Muscle of leg (tissue), 11 donors: Measurements from ENCODE around the gene BHLHE23. TPM values are rescaled to one million over a fixed set of nuclear protein-coding genes. Genes with fewer than 3 reads are reported as not detected.

Source experiments
- DNase-seq: peaks from one replicate; pipeline ENCODE4 v3.0.0; 2013
- H3K27ac ChIP-seq: one replicate; pipeline ENCODE4 v1.5.1; 2013; ENCODE audit warnings: mild to moderate bottlenecking, low read length, control low read depth
- H3K27me3 ChIP-seq: one replicate; pipeline ENCODE4 v1.6.1; 2013; ENCODE audit warnings: low read length; ENCODE audit not compliant: control insufficient read depth, insufficient read depth
- H3K36me3 ChIP-seq: one replicate; pipeline ENCODE4 v1.6.1; 2013; ENCODE audit warnings: low read length; ENCODE audit not compliant: control insufficient read depth, insufficient read depth
- H3K4me1 ChIP-seq: one replicate; pipeline ENCODE4 v1.6.1; 2013; ENCODE audit warnings: low read length; ENCODE audit not compliant: control insufficient read depth, insufficient read depth
- H3K4me3 ChIP-seq: one replicate; pipeline ENCODE4 v1.5.1; 2013; ENCODE audit warnings: low read length, control low read depth
- H3K9me3 ChIP-seq: replicated peaks from 2 replicates; pipeline ENCODE4 v1.6.1; 2013; ENCODE audit warnings: low read depth, low read length; ENCODE audit not compliant: control insufficient read depth
- WGBS: methylation state at CpG from one replicate; pipeline ENCODE4 v1.1.5; 2013; ENCODE audit warnings: missing lambda C conversion rate; ENCODE audit not compliant: insufficient coverage; 5-methylcytosine and 5-hydroxymethylcytosine counted together
- polyA plus RNA-seq, 8 donors: library from polyadenylated mRNA; unstranded; fragments of 120-200 nt; gene quantifications; one replicate each; pipeline versions ENCODE4 v1.2.1 to v1.2.3, GENCODE V29; 2013; ENCODE audit warnings: inconsistent platforms in 1 of 8, low replicate concordance in 1 of 8; ENCODE audit not compliant: insufficient read length in 8 of 8, insufficient read depth in 1 of 8
- total RNA-seq: library from RNA; stranded (reverse); fragments of 120-200 nt; gene quantifications from one replicate; pipeline ENCODE4 v1.2.4, GENCODE V29; 2013

The BHLHE23 gene
- total and polyA plus RNA-seq, 9 donors, result not detected

DNA sequence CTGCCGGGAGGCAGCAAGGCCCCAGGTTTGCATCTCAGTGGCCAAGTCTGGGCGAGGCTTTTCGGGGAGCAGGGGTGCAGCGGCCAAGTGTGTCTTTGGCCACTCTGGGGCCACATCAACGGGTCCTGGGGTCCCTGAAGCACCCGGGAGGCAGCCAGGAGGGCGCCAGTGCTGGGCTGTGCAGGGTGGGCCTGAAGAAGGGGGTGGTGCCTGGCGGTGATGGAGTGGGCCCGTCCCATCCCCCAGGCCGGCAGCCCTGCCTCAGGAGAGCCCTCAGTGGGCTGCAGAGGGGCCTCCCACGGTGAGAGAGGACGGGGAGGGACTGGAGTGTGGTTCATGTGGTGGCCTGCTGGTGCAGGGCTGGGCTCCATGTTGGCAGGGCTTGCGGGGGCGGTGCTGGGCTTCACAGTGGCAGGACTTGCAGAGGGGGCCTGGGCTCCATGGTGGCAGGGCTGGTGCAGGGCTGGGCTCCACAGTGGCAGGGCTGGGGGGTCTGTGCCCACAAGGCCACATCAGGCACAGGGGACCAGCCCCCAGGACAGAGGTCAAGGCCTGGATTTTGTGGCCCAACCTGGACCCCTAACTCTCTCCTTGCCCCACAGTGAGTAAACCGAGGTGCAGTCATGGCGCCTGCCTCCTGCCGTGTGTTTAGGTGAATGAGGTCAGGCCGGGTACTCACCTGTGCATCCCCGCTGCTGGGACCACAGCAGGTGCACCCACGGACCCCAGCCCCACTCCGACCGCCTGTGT, 10.5 kb upstream of the BHLHE23 start:
- Histone ChIP-seq H3K4me3 (no peak overlapping the region), H3K27me3 (peaks cover 73% of the 10 kb centered on the region), H3K4me1 (peaks cover 12% of the 10 kb centered on the region), H3K27ac (no peak overlapping the region), H3K36me3 (no peaks in the 10 kb centered on the region), H3K9me3 (peaks cover 20% of the 10 kb centered on the region)
- 76% methylated on average over 19 of the region's 22 CpGs for WGBS
- no peak for DNase-seq

DNA sequence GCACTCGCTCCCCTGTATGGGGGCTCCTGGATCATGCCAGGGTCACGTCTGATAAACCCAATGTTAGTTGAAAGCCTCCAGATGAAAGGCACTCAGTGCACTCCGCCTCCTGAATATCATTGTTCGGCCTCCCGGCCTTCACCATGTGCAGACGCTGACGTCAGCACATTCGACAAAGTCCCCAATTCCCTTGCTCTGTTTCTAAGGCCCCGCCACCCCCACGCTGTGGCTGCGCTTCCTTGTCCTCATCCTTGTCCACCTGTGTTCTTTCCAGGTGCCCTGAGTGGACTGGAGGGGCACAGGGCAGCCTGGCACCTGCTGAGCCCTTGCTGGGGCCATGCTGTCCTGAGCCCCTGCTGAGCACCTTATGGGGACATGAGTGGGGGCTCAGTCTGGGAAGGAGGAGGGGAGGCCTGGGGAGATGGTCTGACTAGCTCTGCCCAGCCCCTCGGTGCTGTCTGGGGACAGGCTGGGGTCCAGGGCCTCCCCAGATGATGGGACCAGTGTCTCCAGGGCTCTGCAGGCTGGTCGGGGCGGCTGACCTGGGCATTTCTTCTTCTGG, 9.8 kb upstream of the BHLHE23 start:
- Histone ChIP-seq H3K9me3 (peaks cover 20% of the 10 kb centered on the region), H3K4me3 (no peak overlapping the region), H3K27me3 (peaks cover 71% of the 10 kb centered on the region), H3K27ac (no peak overlapping the region), H3K4me1 (peaks cover 14% of the 10 kb centered on the region), H3K36me3 (no peaks in the 10 kb centered on the region)
- 68% methylated on average over 14 of the region's 14 CpGs for WGBS
- no peak for DNase-seq

DNA sequence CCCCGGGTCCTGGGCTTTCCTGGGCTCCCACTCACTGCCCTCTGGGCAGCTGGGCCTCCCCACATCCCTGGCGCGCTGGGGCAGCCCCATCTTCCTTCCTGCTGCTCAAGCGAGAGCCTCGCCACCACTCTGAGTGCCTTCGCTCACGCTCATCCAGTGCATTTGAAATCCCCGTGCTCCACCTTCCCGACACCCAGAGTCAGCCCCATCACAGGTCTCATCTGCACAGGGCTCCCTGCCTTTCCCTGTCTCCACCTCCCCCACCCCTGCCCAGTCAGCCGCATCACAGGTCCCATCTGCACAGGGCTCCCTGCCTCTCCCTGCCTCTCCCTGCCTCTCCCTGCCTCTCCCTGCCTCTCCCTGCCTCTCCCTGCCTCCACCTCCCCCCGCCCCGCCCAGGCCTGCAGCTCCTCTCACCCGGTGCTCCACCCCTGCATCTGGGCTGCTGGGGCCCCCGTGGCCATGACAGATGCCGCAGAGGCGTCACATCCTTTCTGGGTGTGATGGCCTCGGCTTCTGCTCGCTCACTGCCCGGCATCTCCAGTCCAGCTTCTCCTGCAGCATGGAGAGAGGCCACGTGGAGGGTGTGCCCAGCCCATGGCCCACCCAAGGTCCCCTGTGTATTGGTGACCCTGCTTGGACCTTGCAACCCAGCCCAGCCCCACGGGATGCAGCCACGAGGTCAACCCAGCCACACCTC, 9.0 kb upstream of the BHLHE23 start:
- peaks cover 70% of the 10 kb centered on the region for H3K27me3 ChIP-seq
- DNase-seq, result no peak
- no peak overlapping the region for H3K4me3 ChIP-seq
- H3K4me1 ChIP-seq, result peaks cover 14% of the 10 kb centered on the region
- H3K27ac ChIP-seq, result no peak overlapping the region
- peaks cover 20% of the 10 kb centered on the region for H3K9me3 ChIP-seq
- 71% methylated on average over 21 of the region's 22 CpGs for WGBS
- H3K36me3 ChIP-seq, result no peaks in the 10 kb centered on the region

DNA sequence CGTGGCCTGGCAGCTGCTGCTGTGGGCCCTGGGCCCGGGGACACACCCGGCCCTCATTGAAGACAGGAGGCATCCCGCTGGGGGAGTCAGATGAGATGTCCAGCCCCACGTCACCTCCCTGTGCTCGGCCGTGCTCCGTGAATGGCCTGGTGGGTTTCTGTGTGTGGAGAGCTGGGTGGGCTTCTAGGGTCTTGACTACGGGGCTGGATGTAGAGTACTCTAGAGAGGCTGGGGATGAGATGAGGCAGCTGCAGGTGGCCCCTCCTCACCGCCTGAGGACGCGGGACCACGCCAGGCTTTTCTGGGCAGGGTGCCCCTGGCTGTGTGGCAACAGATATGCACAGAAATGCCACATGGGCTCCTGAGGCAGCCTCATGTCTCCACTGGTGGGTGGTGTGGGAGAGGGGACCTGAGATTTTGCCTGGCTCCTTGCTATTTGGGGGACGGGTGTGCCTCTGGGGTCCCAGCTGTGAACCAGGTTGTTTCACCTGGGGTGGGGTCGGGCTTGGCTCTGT, 8.4 kb upstream of the BHLHE23 start:
- peaks cover 70% of the 10 kb centered on the region for H3K27me3 ChIP-seq
- peaks cover 16% of the 10 kb centered on the region for H3K4me1 ChIP-seq
- H3K4me3 ChIP-seq, result no peak overlapping the region
- peaks cover 16% of the 10 kb centered on the region for H3K9me3 ChIP-seq
- H3K27ac ChIP-seq, result peak overlapping the region; percentile 29
- no peaks in the 10 kb centered on the region for H3K36me3 ChIP-seq
- WGBS, result 40% methylated on average over 15 of the region's 15 CpGs
- peak; percentile 24 for DNase-seq

DNA sequence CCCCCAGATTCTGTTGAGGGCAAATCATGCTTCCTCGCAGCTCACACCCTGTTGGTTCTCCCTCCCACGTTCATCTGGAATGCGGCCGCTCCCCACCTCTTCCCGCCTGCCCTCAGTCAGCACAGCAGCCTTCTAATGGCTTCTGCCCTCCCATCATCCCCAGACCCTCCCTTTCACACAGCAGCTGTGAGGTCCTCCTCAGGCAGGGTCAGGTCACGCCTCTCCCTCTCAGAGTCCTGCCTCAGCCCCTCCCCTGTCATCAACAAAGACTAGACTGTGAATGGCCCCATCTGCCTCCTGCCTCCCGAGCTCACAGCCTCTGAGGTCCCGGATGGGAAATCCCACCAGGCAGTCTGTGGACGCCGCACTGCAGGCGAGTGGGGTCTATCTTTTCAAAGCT, 7.9 kb upstream of the BHLHE23 start:
- no peak overlapping the region for H3K4me3 ChIP-seq
- peak; percentile 62 for DNase-seq
- H3K9me3 ChIP-seq, result peaks cover 15% of the 10 kb centered on the region
- peaks cover 21% of the 10 kb centered on the region for H3K4me1 ChIP-seq
- WGBS, result 2% methylated on average over 11 of the region's 11 CpGs
- peak overlapping the region; percentile 29 for H3K27ac ChIP-seq
- no peaks in the 10 kb centered on the region for H3K36me3 ChIP-seq
- H3K27me3 ChIP-seq, result peaks cover 72% of the 10 kb centered on the region

DNA sequence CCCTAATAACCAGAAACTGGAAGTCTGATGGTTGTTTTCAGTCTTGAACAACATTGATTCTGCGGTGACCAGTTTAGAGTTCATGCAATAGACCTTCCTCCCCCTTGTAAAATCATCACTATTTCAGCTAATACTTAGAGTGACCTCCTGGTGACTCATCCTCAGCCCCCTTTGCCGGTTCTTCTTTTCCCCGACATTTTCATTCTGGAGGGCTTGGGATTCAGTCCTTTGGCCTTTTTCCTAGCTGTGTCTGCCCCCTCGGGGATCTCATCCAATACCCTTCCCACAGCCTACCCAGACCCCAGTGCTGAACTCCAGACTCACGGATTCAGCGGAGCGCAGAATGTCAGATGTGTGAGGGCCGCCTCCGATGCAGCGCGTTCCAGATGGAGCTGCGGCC, 7.5 kb upstream of the BHLHE23 start:
- no peaks in the 10 kb centered on the region for H3K36me3 ChIP-seq
- H3K9me3 ChIP-seq, result peaks cover 15% of the 10 kb centered on the region
- DNase-seq, result no peak
- no peak overlapping the region for H3K4me3 ChIP-seq
- peaks cover 25% of the 10 kb centered on the region for H3K4me1 ChIP-seq
- WGBS, result 10% methylated on average over 12 of the region's 12 CpGs
- no peak overlapping the region for H3K27ac ChIP-seq
- peaks cover 75% of the 10 kb centered on the region for H3K27me3 ChIP-seq

DNA sequence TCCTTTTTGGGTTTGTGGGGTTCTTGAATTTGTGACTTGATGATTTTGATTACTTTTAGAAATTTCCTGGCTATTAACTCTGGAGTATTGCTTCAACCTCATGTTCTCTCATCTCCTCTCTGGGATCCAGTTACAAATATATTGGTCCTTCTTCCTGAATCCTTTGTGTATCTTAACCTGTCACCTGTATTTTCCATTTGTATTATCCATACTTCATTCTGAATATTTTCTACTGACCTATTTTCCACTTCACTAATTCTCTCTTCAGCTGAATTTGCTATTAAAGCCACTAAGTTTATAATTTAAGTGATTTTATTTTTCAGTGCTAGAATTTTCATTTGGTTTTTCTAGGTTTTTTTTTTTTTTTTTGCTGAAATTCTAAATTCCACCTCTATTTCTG, 6.4 kb upstream of the BHLHE23 start:
- no peak overlapping the region for H3K27ac ChIP-seq
- H3K27me3 ChIP-seq, result peaks cover 84% of the 10 kb centered on the region

DNA sequence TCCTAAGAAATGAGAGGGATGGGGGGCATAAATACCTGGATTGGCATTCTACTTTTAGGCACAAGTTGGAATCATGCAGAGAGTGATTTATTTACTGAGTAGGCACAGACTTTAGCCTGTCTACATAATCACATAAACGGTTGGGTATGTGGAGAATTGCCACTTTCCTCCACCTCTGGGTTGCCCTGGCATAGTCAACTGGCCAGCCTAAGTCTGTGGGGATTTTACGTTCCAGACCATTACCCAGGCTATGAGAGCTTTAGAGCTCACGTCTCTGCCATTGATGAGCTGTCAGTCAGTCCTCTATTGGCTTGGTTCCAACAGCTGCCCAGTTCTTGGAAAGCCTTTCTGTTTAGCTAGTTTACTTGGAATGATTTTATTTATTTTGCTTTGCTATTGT, 5.0 kb upstream of the BHLHE23 start:
- 83% methylated on average over 1 of the region's 3 CpGs for WGBS

More for the DNA sequence above, 6.4 kb upstream of the BHLHE23 start:
- H3K4me3 ChIP-seq, result no peak overlapping the region
- H3K36me3 ChIP-seq, result no peaks in the 10 kb centered on the region
- DNase-seq, result no peak
- peaks cover 15% of the 10 kb centered on the region for H3K9me3 ChIP-seq
- peaks cover 34% of the 10 kb centered on the region for H3K4me1 ChIP-seq

DNA sequence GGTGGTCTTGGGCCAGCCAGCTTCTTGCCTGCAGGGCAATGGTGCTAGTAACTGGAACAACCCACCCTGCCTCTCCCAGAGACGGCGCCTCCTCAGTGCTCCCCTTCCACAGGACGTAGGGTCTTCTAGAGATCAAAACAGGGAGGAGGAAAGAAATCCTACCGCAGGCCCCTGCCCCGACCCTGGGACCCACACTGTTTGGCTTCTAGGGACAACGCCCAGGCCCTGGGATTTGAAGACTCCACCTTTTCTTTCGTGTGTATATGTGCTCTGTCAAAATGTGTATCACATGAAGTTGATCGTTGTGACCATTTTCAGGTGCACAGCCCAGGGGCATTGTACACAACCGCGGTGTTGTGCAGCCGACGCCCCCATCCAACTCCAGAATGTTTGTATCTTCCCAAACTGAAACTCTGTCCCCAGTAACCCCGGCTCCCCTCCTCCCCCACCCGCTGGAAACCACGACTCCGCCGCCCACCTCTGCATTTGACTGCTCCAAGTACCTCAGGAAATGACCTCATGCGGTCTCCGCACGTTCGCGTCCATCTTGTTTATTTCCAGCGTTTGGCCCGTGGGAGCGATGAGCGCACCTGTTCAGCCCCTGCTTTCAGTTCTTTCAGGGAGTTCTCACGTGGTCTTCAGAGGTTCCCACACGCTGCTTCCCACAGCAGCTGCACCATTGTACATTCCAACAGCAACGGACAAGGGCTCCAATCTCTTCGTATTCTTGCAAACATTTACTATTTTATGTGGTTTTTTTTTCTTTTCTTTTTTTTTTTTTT, 3.4 kb upstream of the BHLHE23 start:
- 8% methylated on average over 25 of the region's 30 CpGs for WGBS
- H3K36me3 ChIP-seq, result no peaks in the 10 kb centered on the region
- peaks cover 89% of the 10 kb centered on the region for H3K27me3 ChIP-seq
- H3K27ac ChIP-seq, result no peak overlapping the region
- peak; percentile 49 for DNase-seq
- no peak overlapping the region for H3K4me3 ChIP-seq
- peaks cover 15% of the 10 kb centered on the region for H3K9me3 ChIP-seq
- peaks cover 36% of the 10 kb centered on the region for H3K4me1 ChIP-seq

More for the DNA sequence above, 5.0 kb upstream of the BHLHE23 start:
- peaks cover 92% of the 10 kb centered on the region for H3K27me3 ChIP-seq
- H3K4me1 ChIP-seq, result peaks cover 42% of the 10 kb centered on the region
- no peak for DNase-seq
- H3K27ac ChIP-seq, result no peak overlapping the region
- peaks cover 15% of the 10 kb centered on the region for H3K9me3 ChIP-seq
- H3K4me3 ChIP-seq, result no peak overlapping the region
- no peaks in the 10 kb centered on the region for H3K36me3 ChIP-seq
